Measurements from ENCODE around the gene OTOP2.
A peak's percentile ranks its signal among the peaks of the same experiment; 100 is the strongest.

The OTOP2 gene

DNA sequence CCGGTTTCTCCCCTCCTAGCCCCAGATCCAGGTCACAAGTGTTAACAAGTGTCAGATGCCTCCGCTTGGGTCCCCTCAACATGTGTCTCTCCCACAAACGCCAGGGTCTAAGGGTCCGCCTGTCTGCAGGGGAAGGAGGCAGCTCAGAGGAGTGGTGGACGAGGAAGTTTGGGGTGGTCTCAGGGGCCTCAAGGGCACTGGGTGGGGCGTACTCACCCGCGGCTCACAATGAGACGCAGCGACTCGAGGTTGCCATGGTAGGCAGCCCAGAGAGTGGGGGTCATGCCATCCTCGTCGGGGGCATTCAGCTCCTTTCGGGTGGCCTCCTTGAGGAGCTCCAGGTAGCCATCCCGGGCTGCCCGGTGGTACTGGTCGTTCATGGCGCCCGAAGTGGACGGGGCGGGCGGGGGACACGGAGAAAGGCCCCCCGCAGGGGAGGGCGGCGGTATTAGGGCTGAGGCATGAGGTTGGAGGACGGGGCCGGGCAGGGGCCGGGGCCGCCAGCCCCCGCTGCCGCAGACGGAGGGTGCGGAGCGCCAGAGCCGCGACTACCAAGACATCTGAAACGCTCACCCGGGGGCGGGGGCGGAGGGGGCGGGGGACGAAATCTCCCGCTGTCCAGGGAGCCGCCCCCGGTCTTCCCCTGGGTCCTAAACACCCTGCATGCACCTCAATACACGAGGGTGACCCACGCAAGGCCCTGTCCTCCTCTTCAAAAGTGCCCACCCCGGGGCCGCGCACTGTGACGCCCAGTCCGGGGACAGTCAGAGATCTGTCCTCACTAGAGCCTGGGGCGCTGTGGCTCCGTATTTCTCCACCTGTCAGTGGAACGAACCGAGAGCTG is 1.2 kb upstream of the OTOP2 start, which contains the start of gene USH1G:
TSS of gene USH1G (minus strand) at position 562 of the 844 bp plus-strand sequence. CDS start at position 380, 182 bp downstream.
- no peaks in the 10 kb centered on the region for H3K9me3 ChIP-seq (ENCODE audit: severe bottlenecking)
- H3K4me1 ChIP-seq (ENCODE audit: insufficient read depth, poor library complexity, severe bottlenecking) = peaks cover 3% of the 10 kb centered on the region
- TF ChIP-seq, protein P1, sequence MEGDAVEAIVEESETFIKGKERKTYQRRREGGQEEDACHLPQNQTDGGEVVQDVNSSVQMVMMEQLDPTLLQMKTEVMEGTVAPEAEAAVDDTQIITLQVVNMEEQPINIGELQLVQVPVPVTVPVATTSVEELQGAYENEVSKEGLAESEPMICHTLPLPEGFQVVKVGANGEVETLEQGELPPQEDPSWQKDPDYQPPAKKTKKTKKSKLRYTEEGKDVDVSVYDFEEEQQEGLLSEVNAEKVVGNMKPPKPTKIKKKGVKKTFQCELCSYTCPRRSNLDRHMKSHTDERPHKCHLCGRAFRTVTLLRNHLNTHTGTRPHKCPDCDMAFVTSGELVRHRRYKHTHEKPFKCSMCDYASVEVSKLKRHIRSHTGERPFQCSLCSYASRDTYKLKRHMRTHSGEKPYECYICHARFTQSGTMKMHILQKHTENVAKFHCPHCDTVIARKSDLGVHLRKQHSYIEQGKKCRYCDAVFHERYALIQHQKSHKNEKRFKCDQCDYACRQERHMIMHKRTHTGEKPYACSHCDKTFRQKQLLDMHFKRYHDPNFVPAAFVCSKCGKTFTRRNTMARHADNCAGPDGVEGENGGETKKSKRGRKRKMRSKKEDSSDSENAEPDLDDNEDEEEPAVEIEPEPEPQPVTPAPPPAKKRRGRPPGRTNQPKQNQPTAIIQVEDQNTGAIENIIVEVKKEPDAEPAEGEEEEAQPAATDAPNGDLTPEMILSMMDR (IDR thresholded peaks at IDR 0.05; ENCODE audit: poor library complexity, severe bottlenecking) = no peak
- H3K4me3 ChIP-seq (ENCODE audit: severe bottlenecking) = peak within 1 kb of the TSS; percentile 38
- DNase-seq (ENCODE audit: low spot score) = no peak
- no peaks in the 10 kb centered on the region for H3K36me3 ChIP-seq (ENCODE audit: low read depth)
- H3K27ac ChIP-seq (ENCODE audit: poor library complexity, severe bottlenecking) = no peak within 1 kb of the TSS
- peaks cover 25% of the 10 kb centered on the region for H3K27me3 ChIP-seq (ENCODE audit: insufficient read depth, poor library complexity, severe bottlenecking)
- peak; percentile 17 for ATAC-seq (ENCODE audit: low read depth)

DNA sequence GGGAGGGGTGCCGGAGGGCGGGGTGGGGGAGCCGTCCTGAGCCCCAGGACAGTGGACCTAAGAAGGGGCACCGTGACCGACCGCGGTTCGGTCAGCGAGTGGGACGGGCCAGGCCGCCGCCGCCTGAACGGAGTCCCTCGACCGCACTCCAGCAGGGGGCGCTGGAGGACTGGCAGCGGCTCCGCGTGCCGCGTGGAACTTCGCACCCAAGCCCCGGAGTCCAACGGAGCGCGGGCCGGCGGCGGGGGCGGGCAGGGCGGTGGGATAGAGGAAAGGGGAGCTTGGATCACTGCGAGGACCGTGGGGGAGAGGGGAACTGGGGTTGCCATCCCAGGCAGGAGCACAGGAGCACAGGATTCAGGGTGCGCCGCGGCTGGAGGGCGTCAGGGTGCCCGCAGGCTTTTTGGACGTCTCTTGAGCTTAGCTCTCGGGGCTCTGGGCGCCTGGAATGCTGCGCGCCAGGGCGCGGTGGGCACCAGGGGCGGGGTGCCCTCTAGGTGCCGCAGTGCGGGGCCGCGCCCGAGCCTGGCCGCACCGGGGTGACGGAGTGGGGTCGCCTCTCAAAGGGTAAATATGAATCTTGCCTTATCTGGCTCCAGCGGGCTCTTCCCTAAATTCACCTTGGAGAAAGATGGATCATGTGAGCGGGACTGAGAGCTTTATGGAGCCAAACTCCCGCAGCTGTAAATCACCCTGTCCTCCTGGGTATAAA is 379 bp upstream of the OTOP2 start:
- Histone ChIP-seq H3K27ac (ENCODE audit: poor library complexity, severe bottlenecking) (no peak overlapping the region), H3K27me3 (ENCODE audit: insufficient read depth, poor library complexity, severe bottlenecking) (peaks cover 25% of the 10 kb centered on the region), H3K4me1 (ENCODE audit: insufficient read depth, poor library complexity, severe bottlenecking) (peaks cover 3% of the 10 kb centered on the region), H3K36me3 (ENCODE audit: low read depth) (no peaks in the 10 kb centered on the region), H3K4me3 (ENCODE audit: severe bottlenecking) (peak overlapping the region; percentile 38), H3K9me3 (ENCODE audit: severe bottlenecking) (no peaks in the 10 kb centered on the region)
- DNase-seq (ENCODE audit: low spot score) = no peak
- TF ChIP-seq, protein P1 (IDR thresholded peaks at IDR 0.05; ENCODE audit: poor library complexity, severe bottlenecking) = peak; percentile 97
- peak; percentile 55 for ATAC-seq (ENCODE audit: low read depth)

DNA sequence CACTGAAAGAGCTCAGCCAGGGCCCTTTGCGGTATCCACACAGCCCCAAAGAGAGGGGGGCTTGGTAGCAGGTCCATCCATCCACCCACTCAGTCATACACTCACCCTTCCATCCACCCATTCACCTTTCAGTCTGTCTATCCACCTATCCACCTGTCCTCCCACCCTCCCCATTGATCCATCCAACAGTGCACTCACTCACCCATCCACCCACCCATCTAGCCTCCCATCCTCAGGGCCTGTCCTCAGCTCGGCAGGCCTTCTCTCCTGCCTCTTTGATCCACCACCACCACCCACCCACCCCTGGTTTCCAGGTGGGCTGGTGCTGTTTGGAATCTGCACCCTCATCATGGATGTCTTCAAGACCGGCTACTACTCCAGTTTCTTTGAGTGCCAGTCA is 1.2 kb downstream of the OTOP2 start:
- ATAC-seq (ENCODE audit: low read depth) = no peak
- peaks cover 25% of the 10 kb centered on the region for H3K27me3 ChIP-seq (ENCODE audit: insufficient read depth, poor library complexity, severe bottlenecking)

DNA sequence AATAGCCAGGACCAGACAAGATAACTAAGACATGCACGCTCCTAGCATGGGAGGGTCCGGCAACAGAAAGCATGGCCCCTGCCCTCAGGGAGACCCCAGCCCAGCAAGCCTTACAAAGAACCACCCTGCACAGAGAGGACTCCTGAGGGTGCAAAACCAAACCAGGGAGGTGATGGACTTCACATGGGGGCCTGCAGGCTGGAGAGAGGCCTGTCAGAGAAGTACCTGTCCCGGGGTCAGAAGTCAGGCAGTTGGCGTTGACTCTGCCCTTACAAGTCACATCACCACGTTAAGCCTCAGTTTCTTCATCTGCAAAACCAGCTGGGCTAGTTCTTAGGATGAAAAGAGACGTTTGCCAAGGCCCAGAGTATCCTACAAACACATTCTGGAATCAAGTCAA is 4.7 kb downstream of the OTOP2 start:
- Histone ChIP-seq H3K27me3 (ENCODE audit: insufficient read depth, poor library complexity, severe bottlenecking) (peaks cover 23% of the 10 kb centered on the region), H3K4me1 (ENCODE audit: insufficient read depth, poor library complexity, severe bottlenecking) (no peaks in the 10 kb centered on the region), H3K36me3 (ENCODE audit: low read depth) (no peaks in the 10 kb centered on the region), H3K4me3 (ENCODE audit: severe bottlenecking) (no peak overlapping the region), H3K9me3 (ENCODE audit: severe bottlenecking) (no peaks in the 10 kb centered on the region), H3K27ac (ENCODE audit: poor library complexity, severe bottlenecking) (no peak overlapping the region)
- TF ChIP-seq, protein P1 (IDR thresholded peaks at IDR 0.05; ENCODE audit: poor library complexity, severe bottlenecking) = no peak
- ATAC-seq (ENCODE audit: low read depth) (no peak), DNase-seq (ENCODE audit: low spot score) (no peak)

More for the DNA sequence above, 1.2 kb downstream of the OTOP2 start:
- TF ChIP-seq, protein P1 (IDR thresholded peaks at IDR 0.05; ENCODE audit: poor library complexity, severe bottlenecking) = no peak
- no peak for DNase-seq (ENCODE audit: low spot score)
- H3K4me3 ChIP-seq (ENCODE audit: severe bottlenecking) = no peak overlapping the region
- peaks cover 3% of the 10 kb centered on the region for H3K4me1 ChIP-seq (ENCODE audit: insufficient read depth, poor library complexity, severe bottlenecking)
- no peak overlapping the region for H3K27ac ChIP-seq (ENCODE audit: poor library complexity, severe bottlenecking)
- no peaks in the 10 kb centered on the region for H3K36me3 ChIP-seq (ENCODE audit: low read depth)
- no peaks in the 10 kb centered on the region for H3K9me3 ChIP-seq (ENCODE audit: severe bottlenecking)
